Embryonic facial prominence (tissue), 1 donor: Measurements from ENCODE around the gene TNFAIP8L3.

ENCODE experiments used
- DNase-seq: peaks from one replicate; pipeline ENCODE4 v3.0.0-alpha.2; 2016; ENCODE audit errors: extremely low spot score

TNFAIP8L3 gene

GRCh38 chr15:51114437-51115119 lies 19.9 kb upstream of the TNFAIP8L3 start:
- DNase-seq, result no peak

DNA sequence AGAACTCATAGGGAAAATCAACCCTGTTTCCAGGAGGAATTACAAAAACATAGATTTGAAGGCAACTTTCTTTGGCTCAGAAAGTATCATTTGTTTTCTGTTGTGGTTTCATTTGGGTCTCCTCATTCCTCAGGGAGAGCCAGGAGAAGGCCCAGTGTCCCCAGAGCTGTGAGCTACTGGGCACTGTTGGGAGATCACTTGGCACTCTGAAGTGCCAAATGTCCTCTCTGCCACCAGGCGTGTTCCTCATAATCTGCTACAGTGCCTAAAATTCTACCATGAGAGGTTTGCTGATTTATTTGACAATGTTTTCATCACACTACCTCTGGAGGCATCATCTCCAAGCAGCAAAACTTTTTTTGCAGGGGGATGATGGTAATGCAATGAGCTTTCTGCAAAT lies 17.4 kb upstream of the TNFAIP8L3 start:
- DNase-seq, result no peak

- no peak for DNase-seq
Observed at GRCh38 chr15:51111061-51111460, 16.4 kb upstream of the TNFAIP8L3 start.

DNA sequence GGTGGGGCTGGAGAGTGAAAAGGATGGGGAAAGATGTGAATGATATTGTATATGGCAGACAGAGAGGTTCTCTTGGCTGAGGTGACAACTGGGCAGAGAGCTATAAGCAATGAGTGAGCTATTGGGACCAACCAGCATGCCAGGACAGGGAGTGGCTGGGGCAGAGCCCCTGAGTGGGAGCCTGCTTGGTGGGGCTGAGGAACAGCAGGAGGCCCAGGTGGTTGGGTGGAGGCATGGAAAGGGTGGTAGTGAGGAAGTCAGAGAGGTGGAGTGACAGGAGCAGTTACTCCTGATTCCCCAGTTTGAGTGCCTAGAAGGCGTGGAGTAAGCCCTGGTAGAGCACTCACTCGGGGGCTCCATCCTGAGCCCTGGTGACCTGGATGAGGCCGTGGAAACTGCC lies 15.5 kb upstream of the TNFAIP8L3 start:
- no peak for DNase-seq

DNA sequence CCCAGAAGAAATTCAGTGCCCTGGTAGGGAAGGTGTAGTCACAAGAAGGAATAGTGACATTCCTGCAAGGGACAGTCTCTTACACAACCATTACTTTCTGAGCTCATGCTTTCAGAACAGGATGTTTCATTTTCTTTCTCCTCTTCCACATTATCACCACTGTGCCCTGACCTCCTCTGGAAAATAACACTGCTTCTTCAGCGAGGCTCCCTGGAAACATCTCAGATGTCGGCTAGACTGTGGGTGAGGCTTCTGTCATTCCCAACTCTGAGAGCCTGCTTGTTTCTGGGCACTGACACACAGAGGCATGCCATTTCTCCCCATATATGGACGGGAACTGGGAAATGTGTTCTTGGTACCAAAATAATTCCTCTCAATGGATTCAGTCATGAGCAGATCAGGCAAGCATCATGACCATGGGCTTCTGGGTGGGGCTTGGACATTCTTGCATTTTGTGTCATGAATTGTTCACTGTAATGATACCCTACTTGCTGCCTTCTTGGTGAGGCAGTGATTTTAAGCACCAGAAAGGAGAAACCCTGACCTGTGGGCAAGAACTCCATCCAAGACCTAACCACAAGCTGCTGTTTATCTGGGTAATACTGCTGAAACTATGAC lies 14.3 kb upstream of the TNFAIP8L3 start:
- DNase-seq, result no peak

DNA sequence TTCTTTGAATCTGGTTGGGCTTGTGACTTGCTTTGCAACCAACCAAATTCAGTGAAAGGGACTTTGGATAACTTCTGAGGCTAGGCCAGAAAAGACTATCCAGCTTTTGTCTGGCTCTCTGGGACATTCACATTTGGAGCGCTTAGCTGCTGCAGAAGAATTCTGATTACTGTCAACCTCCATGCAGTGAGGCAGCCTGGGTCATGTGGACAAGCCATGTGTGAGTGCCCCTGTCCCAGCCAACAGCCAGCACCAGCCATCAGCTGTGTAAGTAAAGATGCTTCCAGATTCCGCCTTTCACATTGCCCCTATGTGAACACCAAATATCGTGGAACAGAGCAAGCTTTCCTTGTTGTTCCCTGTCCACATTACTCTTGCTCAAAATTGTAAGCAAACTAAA lies 12.9 kb upstream of the TNFAIP8L3 start:
- no peak for DNase-seq

DNA sequence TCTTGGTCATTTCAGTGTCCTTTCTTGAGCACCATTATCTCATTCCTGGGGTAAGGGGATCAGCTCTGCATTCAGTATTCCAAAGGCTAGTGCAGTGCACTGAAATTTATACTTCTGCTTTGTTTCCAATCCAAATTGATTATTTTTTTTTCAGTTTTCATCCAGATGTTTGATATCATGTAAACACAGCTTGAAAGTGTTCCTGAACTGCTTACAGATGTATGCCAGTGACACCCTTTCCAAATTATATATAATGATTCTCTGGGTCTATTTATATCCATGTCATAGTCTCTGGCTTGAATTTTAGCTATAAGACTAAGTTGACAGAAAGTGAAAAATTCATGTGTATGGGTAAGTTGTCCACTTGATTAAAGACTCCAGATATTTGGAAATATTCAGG lies 11.8 kb upstream of the TNFAIP8L3 start:
- no peak for DNase-seq

GRCh38 chr15:51105430-51106016 lies 10.8 kb upstream of the TNFAIP8L3 start:
- no peak for DNase-seq

DNA sequence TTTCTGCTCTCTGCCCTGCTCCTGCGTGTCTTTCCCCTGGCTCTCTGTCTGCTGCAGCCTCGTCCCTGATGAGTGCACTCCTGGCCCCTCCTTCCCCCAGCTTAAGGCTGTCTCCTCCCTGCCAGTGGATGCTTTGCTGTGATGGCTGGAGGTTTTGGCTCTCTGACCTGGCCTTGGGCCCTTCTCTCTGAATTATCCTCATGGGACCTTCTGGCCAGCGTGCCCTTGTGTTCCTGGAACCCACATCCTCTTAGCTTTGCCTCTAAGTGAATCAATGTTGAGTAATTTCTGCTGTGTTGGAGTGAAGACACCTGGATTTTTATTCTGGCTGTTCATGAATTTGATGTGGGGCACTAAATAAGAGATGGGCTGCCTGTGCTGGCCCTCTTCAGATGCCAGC lies 9.8 kb upstream of the TNFAIP8L3 start:
- DNase-seq, result no peak

GRCh38 chr15:51103330-51103729 lies 8.6 kb upstream of the TNFAIP8L3 start:
- no peak for DNase-seq

DNA sequence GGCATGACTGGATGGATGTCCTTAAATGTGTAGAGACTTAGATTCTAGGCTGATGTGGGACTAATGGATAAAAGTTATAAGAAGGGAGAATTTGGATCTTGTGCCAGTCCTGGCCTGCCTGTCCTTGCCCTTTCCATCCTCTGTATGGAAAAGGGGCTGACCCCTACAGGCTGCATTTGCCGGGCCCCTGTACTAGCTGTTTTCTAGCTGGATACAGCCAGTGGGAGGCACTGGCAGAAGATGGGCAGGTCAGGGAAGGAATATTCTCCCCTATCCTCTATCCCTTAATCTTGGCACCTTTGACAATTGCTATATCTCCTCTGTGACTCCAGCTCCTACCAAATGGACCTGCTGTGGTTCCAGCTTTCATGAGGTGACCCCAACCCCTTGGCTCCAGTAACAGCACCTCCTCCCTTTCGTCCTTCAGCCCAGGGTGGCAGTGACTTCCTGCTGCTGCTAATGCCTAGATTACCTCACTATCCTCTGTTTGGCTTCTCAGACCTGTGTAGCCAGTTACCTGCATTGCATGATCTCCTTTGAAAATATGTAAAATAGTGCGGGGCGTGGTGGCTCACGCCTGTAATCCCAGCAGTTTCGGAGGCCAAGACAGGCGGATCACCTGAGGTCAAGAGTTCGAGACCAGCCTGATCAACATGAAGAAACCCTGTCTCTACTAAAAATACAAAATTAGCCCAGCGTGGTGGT lies 6.2 kb upstream of the TNFAIP8L3 start:
- DNase-seq, result no peak

DNA sequence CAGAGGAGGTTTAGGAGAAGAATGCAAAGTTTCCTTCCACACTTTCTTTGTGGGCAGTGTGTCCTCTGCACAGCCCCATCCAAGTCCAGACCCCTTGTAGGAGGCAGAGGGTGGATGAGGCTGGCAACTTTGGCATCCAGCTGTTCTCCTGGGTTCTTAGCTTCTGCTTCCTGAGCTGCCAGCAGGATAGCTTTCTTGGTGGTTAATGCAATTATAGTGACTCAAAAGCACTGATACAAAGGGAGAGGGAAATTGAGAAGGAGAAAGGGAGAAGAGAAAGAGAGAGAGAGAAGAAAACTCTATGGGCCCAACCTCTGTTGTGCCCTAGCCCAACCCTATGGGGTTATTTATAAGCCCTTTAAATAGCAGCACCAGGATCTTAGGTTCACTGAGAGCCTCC lies 4.5 kb upstream of the TNFAIP8L3 start:
- DNase-seq, result no peak

- DNase-seq, result no peak
Observed at GRCh38 chr15:51098331-51098619, 3.6 kb upstream of the TNFAIP8L3 start.

GRCh38 chr15:51097553-51098330 lies 3.0 kb upstream of the TNFAIP8L3 start:
- DNase-seq, result no peak

DNA sequence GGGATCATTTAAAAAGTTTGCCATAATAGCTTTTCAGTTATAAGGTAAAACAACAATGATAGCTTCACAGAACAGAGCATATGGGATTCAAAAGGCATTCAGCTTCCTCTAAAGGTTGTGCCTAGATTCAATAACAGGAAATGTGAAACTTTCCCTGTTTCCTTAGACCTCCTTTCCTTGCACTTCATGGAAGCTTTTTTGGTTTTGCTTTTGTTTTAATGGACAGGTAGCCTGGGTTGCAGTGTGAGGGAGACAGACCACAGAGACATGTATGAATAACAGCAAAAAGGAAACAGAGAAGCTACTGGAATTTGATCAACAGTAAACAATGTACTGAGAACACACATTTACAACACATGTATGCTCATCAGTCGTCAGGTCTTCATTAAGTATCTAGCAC lies 2.3 kb upstream of the TNFAIP8L3 start:
- no peak for DNase-seq

DNA sequence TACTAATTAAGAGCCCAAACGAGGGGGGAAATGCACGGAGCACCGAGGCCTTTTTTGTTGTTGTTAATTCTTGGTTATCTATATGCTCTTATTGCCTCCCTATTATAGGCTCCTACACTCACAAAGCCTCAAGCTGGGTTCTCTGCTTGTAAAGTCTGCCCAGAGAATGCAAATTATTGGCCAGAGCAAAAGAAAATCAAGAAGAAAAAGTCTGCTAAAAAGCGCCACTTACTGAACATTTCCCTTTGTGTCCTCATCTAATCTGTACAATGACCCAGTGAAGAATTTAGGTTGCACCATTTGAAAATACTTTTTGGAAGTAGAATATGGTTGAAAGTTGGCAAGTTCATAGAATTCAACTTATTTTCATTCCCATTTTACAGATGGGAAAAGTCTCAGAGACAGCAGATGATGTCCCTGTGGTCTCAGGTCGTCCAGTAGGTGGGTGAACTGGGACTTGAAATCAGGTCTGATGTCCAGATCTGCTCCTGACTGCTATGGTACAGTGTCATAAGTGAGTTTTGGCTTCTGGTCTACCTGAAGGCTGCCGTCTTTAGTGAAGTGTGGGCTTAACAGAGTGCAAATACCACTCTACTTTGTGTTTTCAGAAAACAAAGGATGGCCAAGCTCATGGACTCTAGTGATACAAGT lies 1.1 kb upstream of the TNFAIP8L3 start:
- DNase-seq, result no peak

DNA sequence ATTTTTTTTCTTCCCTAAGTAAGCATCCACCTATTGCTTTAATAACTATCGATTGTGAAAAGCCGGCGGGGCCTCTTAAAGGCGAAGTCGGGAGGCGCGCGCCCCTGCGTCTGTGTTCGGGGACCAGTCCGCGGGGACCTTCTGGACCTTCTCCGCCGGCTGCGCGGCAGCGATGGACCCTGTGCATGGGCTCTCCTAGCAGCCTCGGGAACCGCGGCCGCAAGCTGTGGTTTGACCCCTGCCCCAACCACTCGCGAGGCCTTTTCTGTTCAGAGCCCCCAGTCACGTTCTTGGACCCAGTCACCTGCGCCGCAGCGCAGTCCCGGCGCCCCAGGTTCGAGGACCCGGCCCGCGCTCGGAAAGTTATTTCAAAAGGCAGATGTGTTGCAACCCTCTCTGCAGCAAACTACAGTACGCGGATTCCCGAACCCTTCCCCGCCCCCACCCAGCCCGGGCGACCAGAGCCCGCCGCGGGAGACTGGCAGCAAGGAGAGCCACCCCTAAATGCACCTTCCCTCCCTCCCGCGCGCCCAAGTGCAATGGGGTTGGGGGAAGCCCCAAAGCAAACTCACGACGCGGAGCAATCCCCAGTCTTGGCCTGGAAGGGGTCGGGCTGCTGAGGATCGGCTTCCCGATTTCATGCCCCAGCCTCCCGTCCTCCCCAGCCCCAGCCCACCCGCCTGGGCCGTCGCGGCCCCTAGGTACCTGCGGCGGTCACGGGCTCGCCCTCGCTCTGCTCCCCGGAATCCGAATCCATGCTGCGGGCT lies 684 bp downstream of the TNFAIP8L3 start:
- DNase-seq, result no peak

- DNase-seq, result no peak
Observed at GRCh38 chr15:51093488-51093838, 1.2 kb downstream of the TNFAIP8L3 start.

DNA sequence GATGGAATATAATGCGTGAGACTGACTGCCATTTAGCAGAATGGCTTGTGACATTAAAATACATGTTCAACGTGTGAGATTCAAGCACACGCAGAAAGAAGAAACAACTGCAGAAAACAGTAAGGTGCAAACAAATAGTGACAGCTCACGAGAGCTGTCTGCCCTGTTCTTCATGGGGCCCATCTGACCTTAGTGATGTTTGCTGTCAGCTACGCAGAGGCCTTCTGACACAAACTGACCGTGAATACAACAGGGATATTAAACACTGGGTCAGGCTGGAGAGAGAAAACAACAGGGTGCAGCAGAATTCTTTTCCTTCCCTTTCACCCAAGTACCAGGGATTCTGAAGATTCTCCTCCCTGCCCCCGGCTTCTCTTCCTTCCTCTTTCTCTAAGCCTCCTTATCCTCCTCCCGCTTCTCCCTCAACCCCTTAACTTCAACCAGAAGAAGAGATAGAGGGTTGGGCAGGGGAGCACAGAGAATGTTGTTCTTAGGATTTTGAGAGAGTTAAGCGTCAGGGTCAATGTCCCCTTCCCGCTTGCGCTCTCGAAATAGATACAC lies 2.1 kb downstream of the TNFAIP8L3 start:
- DNase-seq, result no peak

DNA sequence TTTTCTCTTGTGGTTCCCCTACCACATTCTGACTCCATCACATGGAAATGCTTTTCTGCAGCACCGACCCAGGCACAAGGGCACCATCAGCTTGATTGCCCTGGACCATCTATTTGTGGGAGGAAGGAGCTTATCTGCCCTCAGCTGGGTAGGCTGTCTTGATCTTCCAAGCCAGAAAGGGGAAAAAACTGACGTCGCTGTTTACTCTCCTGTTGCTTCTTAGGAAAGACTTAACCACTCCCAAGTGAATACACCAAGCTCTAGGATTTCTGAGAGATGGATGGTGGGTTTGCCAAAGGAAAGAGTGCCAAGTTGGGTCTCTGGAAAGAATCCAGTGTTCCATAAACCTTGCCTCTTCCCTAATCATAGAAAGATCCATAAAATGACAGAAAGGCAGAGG lies 4.0 kb downstream of the TNFAIP8L3 start:
- no peak for DNase-seq
